ENCODE results near the gene ZNF224. TPM values are rescaled to one million over a fixed set of nuclear protein-coding genes. Genes with fewer than 3 reads are reported as not detected.

The ZNF224 gene
- total and polyA plus RNA-seq, 2 of the 13 experiments (the other 11 are each of a cell fraction or from before 2014, with no cell fraction given): 13.0 to 16.1 TPM

GRCh38 chr19:44071824-44072542, 22.2 kb upstream of the ZNF224 start, which contains the start of gene ZNF284 (continued):
- TF ChIP-seq, protein P1, sequence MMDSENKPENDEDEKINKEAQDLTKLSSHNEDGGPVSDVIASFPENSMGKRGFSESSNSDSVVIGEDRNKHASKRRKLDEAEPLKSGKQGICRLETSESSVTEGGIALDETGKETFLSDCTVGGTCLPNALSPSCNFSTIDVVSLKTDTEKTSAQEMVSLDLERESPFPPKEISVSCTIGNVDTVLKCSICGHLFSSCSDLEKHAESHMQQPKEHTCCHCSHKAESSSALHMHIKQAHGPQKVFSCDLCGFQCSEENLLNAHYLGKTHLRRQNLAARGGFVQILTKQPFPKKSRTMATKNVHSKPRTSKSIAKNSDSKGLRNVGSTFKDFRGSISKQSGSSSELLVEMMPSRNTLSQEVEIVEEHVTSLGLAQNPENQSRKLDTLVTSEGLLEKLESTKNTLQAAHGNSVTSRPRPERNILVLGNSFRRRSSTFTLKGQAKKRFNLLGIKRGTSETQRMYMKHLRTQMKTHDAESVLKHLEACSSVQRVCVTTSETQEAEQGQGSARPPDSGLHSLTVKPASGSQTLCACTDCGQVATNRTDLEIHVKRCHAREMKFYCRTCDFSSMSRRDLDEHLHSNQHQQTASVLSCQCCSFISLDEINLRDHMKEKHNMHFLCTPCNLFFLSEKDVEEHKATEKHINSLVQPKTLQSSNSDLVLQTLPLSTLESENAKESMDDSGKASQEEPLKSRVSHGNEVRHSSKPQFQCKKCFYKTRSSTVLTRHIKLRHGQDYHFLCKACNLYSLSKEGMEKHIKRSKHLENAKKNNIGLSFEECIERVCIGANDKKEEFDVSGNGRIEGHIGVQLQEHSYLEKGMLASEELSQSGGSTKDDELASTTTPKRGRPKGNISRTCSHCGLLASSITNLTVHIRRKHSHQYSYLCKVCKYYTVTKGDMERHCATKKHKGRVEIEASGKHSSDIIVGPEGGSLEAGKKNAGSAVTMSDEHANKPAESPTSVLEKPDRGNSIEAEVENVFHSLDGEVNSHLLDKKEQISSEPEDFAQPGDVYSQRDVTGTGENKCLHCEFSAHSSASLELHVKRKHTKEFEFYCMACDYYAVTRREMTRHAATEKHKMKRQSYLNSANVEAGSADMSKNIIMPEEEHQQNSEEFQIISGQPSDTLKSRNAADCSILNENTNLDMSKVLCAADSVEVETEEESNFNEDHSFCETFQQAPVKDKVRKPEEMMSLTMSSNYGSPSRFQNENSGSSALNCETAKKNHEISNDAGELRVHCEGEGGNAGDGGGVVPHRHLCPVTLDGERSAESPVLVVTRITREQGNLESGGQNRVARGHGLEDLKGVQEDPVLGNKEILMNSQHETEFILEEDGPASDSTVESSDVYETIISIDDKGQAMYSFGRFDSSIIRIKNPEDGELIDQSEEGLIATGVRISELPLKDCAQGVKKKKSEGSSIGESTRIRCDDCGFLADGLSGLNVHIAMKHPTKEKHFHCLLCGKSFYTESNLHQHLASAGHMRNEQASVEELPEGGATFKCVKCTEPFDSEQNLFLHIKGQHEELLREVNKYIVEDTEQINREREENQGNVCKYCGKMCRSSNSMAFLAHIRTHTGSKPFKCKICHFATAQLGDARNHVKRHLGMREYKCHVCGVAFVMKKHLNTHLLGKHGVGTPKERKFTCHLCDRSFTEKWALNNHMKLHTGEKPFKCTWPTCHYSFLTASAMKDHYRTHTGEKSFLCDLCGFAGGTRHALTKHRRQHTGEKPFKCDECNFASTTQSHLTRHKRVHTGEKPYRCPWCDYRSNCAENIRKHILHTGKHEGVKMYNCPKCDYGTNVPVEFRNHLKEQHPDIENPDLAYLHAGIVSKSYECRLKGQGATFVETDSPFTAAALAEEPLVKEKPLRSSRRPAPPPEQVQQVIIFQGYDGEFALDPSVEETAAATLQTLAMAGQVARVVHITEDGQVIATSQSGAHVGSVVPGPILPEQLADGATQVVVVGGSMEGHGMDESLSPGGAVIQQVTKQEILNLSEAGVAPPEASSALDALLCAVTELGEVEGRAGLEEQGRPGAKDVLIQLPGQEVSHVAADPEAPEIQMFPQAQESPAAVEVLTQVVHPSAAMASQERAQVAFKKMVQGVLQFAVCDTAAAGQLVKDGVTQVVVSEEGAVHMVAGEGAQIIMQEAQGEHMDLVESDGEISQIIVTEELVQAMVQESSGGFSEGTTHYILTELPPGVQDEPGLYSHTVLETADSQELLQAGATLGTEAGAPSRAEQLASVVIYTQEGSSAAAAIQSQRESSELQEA (CRISPR knock-in tag; IDR thresholded peaks at IDR 0.05; ENCODE audit: not compliant biosample characterization): no peak
- TF ChIP-seq ZNF709 (CRISPR knock-in tag; IDR thresholded peaks at IDR 0.05) (peak; percentile 72), ZNF329 (CRISPR knock-in tag; IDR thresholded peaks at IDR 0.05; ENCODE audit: low read depth) (no peak; the same call in 1 of the 2 replicates), CCAR2 (optimal IDR thresholded peaks at IDR 0.05; ENCODE audit: low read depth, low read length) (no peak), ZFYVE20 (CRISPR knock-in tag; IDR thresholded peaks at IDR 0.05; ENCODE audit: borderline replicate concordance, low read depth) (no peak)
- TF ChIP-seq, protein P2, sequence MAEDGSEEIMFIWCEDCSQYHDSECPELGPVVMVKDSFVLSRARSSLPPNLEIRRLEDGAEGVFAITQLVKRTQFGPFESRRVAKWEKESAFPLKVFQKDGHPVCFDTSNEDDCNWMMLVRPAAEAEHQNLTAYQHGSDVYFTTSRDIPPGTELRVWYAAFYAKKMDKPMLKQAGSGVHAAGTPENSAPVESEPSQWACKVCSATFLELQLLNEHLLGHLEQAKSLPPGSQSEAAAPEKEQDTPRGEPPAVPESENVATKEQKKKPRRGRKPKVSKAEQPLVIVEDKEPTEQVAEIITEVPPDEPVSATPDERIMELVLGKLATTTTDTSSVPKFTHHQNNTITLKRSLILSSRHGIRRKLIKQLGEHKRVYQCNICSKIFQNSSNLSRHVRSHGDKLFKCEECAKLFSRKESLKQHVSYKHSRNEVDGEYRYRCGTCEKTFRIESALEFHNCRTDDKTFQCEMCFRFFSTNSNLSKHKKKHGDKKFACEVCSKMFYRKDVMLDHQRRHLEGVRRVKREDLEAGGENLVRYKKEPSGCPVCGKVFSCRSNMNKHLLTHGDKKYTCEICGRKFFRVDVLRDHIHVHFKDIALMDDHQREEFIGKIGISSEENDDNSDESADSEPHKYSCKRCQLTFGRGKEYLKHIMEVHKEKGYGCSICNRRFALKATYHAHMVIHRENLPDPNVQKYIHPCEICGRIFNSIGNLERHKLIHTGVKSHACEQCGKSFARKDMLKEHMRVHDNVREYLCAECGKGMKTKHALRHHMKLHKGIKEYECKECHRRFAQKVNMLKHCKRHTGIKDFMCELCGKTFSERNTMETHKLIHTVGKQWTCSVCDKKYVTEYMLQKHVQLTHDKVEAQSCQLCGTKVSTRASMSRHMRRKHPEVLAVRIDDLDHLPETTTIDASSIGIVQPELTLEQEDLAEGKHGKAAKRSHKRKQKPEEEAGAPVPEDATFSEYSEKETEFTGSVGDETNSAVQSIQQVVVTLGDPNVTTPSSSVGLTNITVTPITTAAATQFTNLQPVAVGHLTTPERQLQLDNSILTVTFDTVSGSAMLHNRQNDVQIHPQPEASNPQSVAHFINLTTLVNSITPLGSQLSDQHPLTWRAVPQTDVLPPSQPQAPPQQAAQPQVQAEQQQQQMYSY (CRISPR knock-in tag; IDR thresholded peaks at IDR 0.05): no peak
- TF ChIP-seq, protein P3, sequence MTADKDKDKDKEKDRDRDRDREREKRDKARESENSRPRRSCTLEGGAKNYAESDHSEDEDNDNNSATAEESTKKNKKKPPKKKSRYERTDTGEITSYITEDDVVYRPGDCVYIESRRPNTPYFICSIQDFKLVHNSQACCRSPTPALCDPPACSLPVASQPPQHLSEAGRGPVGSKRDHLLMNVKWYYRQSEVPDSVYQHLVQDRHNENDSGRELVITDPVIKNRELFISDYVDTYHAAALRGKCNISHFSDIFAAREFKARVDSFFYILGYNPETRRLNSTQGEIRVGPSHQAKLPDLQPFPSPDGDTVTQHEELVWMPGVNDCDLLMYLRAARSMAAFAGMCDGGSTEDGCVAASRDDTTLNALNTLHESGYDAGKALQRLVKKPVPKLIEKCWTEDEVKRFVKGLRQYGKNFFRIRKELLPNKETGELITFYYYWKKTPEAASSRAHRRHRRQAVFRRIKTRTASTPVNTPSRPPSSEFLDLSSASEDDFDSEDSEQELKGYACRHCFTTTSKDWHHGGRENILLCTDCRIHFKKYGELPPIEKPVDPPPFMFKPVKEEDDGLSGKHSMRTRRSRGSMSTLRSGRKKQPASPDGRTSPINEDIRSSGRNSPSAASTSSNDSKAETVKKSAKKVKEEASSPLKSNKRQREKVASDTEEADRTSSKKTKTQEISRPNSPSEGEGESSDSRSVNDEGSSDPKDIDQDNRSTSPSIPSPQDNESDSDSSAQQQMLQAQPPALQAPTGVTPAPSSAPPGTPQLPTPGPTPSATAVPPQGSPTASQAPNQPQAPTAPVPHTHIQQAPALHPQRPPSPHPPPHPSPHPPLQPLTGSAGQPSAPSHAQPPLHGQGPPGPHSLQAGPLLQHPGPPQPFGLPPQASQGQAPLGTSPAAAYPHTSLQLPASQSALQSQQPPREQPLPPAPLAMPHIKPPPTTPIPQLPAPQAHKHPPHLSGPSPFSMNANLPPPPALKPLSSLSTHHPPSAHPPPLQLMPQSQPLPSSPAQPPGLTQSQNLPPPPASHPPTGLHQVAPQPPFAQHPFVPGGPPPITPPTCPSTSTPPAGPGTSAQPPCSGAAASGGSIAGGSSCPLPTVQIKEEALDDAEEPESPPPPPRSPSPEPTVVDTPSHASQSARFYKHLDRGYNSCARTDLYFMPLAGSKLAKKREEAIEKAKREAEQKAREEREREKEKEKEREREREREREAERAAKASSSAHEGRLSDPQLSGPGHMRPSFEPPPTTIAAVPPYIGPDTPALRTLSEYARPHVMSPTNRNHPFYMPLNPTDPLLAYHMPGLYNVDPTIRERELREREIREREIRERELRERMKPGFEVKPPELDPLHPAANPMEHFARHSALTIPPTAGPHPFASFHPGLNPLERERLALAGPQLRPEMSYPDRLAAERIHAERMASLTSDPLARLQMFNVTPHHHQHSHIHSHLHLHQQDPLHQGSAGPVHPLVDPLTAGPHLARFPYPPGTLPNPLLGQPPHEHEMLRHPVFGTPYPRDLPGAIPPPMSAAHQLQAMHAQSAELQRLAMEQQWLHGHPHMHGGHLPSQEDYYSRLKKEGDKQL (CRISPR knock-in tag; IDR thresholded peaks at IDR 0.05; ENCODE audit: low read depth): 0 out of 2 replicates have a peak, but pooled peaks have one; percentile 21
- TF ChIP-seq, protein P4, sequence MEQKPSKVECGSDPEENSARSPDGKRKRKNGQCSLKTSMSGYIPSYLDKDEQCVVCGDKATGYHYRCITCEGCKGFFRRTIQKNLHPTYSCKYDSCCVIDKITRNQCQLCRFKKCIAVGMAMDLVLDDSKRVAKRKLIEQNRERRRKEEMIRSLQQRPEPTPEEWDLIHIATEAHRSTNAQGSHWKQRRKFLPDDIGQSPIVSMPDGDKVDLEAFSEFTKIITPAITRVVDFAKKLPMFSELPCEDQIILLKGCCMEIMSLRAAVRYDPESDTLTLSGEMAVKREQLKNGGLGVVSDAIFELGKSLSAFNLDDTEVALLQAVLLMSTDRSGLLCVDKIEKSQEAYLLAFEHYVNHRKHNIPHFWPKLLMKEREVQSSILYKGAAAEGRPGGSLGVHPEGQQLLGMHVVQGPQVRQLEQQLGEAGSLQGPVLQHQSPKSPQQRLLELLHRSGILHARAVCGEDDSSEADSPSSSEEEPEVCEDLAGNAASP (CRISPR knock-in tag; IDR thresholded peaks at IDR 0.05; ENCODE audit: borderline replicate concordance): peak; percentile 66; the same call in 1 of the 2 replicates

Data from HepG2 (cell line).